ENCODE results near the gene ADAM30. TPM values are rescaled to one million over a fixed set of nuclear protein-coding genes. Genes with fewer than 3 reads are reported as not detected.
A peak's percentile ranks its signal among the peaks of the same experiment; 100 is the strongest.

Gene ADAM30
- total and polyA plus RNA-seq, 8 donors: not detected

- no peaks in the 10 kb centered on the region for H3K27me3 ChIP-seq
- H3K27ac ChIP-seq: no peak overlapping the region
- intact Hi-C loops (cut with DNase I): no loop called here
- peaks cover 0 to 89% of the 10 kb centered on the region in 2 donors for H3K36me3 ChIP-seq
- no peak for ATAC-seq
- H3K4me1 ChIP-seq: no peaks in the 10 kb centered on the region
- TF ChIP-seq CTCF (IDR thresholded peaks at IDR 0.05): no peak
- H3K9me3 ChIP-seq: peaks cover 0 to 11% of the 10 kb centered on the region in 2 donors
- no peak for DNase-seq
- H3K4me3 ChIP-seq: no peak overlapping the region
Observed at GRCh38 chr1:119935915-119936314, 39.6 kb upstream of the ADAM30 start.

- H3K27me3 ChIP-seq: no peaks in the 10 kb centered on the region
- no peak overlapping the region for H3K4me3 ChIP-seq
- DNase-seq (no peak), ATAC-seq (no peak)
- peaks cover 0 to 11% of the 10 kb centered on the region in 2 donors for H3K9me3 ChIP-seq
- H3K36me3 ChIP-seq: peaks cover 0 to 86% of the 10 kb centered on the region in 2 donors
- TF ChIP-seq CTCF (IDR thresholded peaks at IDR 0.05): no peak
- intact Hi-C loops (cut with DNase I): no loop called here
- no peaks in the 10 kb centered on the region for H3K4me1 ChIP-seq
- no peak overlapping the region for H3K27ac ChIP-seq
Observed at GRCh38 chr1:119935373-119935772, 39.1 kb upstream of the ADAM30 start.

GRCh38 chr1:119933397-119933796 lies 37.1 kb upstream of the ADAM30 start:
- intact Hi-C loops (cut with DNase I): no loop called here
- ATAC-seq (no peak), DNase-seq (no peak)
- Histone ChIP-seq H3K27me3 (no peaks in the 10 kb centered on the region), H3K9me3 (peaks cover 0 to 11% of the 10 kb centered on the region in 2 donors), H3K36me3 (peaks cover 0 to 84% of the 10 kb centered on the region in 2 donors), H3K4me3 (no peak overlapping the region), H3K4me1 (no peaks in the 10 kb centered on the region), H3K27ac (no peak overlapping the region)
- no peak for TF ChIP-seq CTCF (IDR thresholded peaks at IDR 0.05)

- Histone ChIP-seq H3K36me3 (peaks cover 0 to 84% of the 10 kb centered on the region in 2 donors), H3K4me1 (no peaks in the 10 kb centered on the region), H3K27ac (no peak overlapping the region), H3K27me3 (no peaks in the 10 kb centered on the region), H3K9me3 (peaks cover 0 to 11% of the 10 kb centered on the region in 2 donors), H3K4me3 (no peak overlapping the region)
- ATAC-seq (no peak), DNase-seq (no peak)
- intact Hi-C loops (cut with DNase I): no loop called here
- no peak for TF ChIP-seq CTCF (IDR thresholded peaks at IDR 0.05)
Observed at GRCh38 chr1:119929643-119930315, 33.5 kb upstream of the ADAM30 start.

- peak; percentile 12 for ATAC-seq
Observed at GRCh38 chr1:119926553-119926952, 30.2 kb upstream of the ADAM30 start.

More at GRCh38 chr1:119926553-119926952, 30.2 kb upstream of the ADAM30 start:
- DNase-seq: no peak
- intact Hi-C loops (cut with DNase I): no loop called here
- Histone ChIP-seq H3K9me3 (no peaks in the 10 kb centered on the region), H3K4me3 (no peak overlapping the region), H3K36me3 (peaks cover 0 to 89% of the 10 kb centered on the region in 2 donors), H3K27me3 (no peaks in the 10 kb centered on the region), H3K27ac (no peak overlapping the region), H3K4me1 (no peaks in the 10 kb centered on the region)
- TF ChIP-seq CTCF (IDR thresholded peaks at IDR 0.05): no peak
